ENCODE results near the gene PIAS1.
"Not testable (repeated sequence)": the region's sequence is repeated elsewhere in the genome, so short reads cannot be mapped to it uniquely, and the experiment has no call there.

The PIAS1 gene

DNA sequence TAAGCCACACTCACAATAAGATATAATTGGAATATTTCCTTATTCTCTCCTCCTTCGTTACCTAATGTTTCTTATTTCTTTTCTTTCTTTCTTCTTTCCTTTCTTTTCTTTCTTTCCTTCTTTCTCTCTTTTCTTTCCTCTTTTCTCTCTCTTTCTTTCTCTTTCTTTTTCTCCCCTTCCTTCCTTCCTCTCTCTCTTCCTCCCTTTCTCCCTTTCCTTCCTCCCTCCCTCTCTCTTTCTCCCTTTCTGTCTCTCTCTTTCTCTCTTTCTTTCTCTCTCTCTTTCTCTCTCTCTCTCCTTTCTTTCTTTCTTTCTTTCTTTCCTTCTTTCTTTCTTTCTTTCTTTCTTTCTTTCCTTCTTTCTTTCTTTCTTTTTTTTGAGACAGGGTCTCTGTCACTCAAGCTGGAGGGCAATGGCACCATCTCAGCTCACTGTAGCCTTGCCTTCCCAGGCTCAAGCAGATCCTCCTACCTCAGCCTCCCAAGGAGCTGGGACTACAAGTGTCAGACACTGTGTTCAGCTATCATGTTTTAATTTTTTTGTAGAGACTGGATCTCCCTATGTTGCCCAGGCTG is 19.3 kb upstream of the PIAS1 start:
- DNase-seq (ENCODE audit: low read depth, low spot score), result no peak

DNA sequence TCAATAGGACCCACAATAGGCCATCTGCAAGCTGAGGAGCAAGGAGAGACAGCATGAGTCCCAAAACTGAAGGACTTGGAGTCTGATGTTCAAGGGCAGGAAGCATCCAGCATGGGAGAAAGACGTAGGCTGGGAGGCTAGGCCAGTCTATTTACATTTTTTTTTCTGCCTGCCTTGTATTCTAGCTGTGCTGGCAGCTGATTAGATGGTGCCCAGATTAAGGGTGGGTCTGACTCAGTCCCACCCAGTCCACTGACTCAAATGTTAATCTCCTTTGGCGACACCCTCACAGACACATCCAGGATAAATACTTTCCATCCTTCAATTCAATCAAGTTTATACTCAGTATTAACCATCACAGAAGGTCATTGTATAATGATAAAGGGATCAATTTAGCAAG is 15.9 kb upstream of the PIAS1 start:
- DNase-seq (ENCODE audit: low read depth, low spot score), result no peak

DNA sequence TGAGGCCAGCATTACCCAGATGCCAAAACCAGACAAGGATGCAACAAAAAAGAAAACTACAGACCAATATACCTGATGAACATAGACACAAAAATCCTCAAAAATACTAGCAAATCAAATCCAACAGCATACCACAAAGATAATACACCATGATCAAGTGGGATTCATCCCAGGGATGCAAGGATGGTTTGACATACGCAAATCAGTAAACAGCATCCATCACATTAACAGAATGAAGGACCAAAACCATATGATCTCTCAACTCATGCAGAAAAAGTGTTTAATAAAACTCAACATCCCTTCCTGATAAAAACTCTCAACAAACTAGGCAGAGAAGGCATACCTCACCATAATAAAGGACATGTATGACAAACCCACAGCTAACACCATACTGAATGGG is 14.0 kb upstream of the PIAS1 start:
- no peak for DNase-seq (ENCODE audit: low read depth, low spot score)

DNA sequence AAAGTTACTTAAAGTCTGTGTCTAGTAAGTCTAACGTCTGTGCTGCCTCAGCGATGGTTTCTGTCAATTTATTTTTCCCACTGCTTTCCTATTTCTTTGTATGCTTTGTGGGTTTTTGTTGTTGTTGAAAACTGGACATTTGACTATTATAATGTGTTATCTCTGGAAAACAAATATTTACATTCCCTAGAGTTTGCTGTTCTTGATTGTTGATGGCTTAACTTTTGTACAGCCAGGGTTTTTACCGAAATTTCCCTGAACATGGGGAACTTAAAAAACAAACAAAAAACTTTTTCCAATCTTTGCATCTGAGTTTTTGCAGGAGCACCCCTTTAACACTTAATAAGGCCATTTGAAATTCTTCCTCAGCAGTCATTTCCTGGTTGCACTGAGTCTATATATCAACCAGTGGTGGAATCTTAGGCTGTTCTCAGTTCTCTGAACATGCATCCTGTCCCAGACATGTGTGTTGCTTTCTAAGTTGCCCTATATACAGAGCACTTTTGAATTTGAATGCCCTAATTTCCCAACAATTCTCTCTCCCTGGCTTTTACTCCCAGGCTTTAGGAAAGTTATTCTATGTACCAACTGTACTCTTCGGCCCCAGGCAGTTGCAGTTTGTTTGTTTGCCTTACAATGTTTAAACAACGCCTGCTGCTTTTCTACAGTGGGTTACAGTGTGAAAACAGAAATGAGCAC is 11.8 kb upstream of the PIAS1 start:
- DNase-seq (ENCODE audit: low read depth, low spot score), result no peak

DNA sequence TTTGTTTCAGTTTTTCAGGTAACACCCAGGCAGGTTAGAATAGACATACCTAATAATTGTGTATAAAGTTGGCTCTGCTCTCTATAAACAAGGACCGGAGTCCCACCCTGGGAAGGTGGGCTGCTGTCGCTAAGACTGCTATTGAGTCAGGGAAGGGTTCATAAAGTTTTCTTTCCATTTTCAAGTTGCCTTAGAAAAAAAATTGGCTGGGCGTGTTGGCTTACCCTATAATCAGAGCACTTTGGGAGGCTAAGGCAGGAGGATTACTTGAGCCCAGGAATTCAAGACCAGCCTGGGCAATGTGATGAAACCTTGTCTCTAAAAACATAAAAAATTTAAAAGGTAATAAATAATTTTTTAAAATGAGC is 11.3 kb upstream of the PIAS1 start:
- no peak for DNase-seq (ENCODE audit: low read depth, low spot score)

DNA sequence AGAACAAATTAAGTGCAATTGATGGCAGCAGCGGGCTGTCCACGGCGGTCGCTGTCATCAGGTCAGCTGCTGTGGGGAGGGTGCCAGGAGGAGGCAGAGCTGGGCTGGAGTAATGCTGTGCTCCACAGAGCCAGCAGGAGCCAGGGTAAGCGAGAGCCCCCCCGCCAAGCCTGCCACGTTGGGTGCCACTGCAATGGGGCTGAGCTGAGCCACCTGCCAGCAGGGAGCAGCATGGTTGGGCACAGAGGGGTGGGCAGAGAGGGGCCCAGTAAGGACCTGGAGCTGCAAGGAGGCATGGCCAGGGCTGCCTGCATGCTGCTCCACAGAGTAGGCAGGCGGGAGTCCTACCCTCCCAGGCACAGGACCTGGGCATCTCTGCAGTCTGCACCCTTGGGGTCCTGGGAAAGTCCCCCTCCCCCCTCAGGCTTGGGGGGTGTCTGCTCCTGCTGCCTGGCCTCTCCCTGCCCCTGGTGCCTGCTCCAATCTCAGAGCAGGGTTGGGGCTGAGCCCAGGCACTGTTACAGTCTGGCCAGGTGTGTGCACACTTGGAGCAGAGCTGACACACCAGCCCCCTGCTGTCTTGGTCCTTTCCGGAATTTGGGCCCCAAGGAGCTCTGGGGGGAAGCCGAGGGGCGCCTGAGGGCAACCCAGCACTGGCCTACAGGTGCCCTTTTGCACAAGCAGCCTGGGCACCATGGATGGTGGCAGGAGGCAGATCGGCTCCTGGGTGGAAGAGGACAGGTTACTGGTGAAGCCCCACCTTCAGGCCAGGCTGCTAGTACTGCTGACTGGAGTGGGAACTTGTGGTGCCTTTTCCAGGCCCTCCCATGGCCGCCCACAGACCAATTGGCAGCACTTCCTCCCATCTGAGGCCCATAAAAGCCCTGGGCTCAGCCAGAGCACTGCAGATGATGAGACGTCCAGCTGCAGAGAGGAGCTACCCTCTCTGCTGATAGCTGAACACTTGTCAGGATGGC is 8.5 kb upstream of the PIAS1 start:
- no peak for DNase-seq (ENCODE audit: low read depth, low spot score)

DNA sequence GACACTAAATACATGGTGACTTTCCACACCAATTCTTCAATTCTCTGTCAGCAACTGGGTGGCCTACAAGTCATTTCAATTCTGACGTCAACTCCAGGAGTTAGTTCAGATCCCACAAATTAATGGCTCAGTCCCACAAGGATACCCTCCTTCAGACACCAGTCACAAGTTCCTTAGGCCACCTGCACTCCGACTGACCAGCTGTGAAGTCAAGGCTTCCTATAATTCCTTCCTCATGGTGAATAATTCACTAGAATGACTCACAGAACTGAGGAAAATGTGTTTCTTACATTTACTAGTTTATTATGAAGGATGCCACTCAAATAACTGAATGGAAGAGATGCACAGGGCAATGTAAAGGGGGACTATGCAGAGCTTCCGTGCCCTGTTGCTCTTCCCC is 6.3 kb upstream of the PIAS1 start:
- DNase-seq (ENCODE audit: low read depth, low spot score), result no peak

DNA sequence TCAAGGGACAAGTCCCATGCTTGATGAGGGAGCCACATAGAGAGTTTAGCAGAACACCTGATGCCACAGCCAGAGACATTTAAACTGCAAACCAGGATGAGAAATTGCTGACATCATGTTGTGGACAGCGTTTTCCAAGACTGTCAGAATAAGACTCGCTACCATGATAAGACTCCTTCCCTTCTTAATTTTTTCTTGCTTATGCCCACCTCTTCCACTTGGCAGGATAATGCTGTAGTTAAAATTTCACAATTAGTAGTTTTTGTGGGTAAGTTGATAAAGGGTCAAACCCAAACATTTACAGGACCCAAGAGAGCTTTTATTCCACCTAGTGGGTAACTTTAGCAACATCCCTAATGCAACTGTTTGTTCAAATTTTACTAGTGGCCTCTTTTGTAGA is 3.0 kb upstream of the PIAS1 start:
- no peak for DNase-seq (ENCODE audit: low read depth, low spot score)

DNA sequence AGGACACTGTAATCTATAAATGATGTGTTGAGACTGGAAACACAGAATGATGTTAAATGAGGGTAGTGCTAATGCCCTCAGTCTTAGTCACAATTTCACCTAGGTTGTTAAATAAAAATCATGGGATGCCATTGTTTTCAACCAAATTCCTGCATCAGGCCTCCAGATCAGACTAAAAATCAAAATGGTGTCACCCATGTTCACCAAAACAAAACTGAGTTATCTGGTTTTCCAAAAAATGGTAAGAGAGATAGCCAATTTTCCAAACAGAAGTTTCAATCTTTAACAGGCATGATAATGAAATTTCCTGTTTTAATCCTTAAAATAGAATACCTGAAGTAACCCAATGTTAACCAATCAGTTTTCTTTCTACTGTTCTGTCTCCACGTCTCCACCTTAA is 2.2 kb upstream of the PIAS1 start:
- no peak for DNase-seq (ENCODE audit: low read depth, low spot score)

DNA sequence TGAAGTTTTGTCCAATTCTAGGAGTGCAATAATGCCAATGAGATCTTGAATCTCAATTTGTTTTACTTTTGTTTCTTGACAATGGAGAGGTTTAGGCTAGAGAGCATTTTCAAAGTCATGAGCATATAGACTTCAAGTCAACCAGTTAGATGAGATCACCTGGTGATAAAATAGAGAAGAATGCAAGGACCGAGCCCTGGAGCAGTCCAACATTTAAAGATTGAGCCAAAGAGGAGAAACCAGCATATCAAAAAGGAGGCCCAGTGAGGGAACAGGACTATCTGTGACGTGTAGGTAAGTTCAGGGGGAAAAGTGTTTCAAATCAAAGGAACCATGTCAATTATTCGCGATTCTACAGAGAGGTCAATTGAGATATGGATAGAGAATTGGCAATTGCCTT is 1.7 kb upstream of the PIAS1 start:
- DNase-seq (ENCODE audit: low read depth, low spot score), result no peak

DNA sequence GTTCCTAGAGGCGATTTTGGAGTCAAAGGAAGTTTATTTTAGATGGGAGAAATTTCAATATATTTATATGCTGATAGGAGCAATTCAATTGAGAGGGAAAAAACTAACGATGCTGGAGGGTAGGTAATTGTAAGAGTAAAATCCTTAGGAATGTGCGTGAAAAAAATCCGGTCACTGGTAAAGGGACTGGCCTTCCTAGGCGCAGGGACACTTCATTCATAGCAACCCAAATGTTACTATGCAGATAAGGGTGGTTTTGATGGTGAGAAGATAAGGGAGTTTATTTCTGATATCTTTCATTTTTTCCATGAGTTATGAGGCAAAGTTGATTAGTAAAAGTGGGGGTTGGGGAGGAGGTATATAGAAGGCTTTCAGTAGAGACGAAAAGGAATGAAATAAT is 1.1 kb upstream of the PIAS1 start:
- DNase-seq (ENCODE audit: low read depth, low spot score), result no peak

DNA sequence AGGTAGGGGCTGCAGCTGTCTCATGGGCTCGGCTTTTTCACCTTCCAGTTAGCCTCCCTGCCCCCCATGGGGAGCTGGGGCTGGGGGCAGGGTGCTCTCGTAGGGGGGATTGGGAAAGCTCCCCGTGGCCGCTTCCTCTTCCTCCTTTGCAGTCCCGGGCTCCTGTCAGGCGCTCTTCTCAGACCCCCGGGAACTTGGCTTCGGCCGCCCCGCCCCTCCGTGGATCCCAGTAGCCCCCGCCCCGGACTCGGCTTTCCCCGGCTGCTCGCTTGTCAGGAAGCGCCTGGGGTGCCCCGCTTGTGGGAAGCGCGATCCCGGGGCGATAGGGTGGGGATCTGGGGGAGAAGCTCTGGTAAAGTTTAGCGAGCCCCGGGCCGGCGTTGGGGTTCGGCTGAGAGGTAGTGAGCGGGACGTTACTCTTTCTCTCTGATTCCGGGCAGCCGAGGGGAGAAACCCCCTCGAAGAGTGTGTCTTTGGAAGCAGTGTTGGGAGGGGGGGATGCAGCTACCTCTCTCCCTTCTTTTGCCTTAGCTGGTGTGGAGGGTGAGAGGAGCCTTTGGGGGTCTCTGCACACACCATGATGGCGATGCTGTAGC is 611 bp downstream of the PIAS1 start:
- DNase-seq (ENCODE audit: low read depth, low spot score), result peak; percentile 2

DNA sequence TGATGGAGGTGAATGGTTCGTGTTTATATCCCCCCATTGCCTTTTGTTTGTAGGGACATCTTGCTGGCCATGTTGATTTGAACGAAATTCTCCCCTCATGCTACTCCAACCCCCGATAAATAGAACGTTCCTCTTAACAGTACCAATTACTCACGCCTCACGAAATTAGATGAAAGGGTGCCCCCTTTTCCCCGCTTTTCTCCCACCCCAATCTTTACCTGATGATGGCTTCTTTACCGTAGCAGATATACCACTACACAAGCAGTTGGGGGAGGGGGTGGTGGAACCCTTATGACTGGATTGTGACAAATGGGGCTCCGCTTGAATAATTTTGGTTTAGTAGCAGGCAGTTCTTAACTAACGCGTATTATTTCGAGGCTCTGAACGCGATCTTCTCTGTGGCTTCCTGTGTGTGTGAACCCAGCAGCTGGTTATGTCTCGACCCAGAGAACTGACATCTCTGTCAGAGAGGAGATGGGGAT is 1.1 kb downstream of the PIAS1 start:
- peak; percentile 44 for DNase-seq (ENCODE audit: low read depth, low spot score)

DNA sequence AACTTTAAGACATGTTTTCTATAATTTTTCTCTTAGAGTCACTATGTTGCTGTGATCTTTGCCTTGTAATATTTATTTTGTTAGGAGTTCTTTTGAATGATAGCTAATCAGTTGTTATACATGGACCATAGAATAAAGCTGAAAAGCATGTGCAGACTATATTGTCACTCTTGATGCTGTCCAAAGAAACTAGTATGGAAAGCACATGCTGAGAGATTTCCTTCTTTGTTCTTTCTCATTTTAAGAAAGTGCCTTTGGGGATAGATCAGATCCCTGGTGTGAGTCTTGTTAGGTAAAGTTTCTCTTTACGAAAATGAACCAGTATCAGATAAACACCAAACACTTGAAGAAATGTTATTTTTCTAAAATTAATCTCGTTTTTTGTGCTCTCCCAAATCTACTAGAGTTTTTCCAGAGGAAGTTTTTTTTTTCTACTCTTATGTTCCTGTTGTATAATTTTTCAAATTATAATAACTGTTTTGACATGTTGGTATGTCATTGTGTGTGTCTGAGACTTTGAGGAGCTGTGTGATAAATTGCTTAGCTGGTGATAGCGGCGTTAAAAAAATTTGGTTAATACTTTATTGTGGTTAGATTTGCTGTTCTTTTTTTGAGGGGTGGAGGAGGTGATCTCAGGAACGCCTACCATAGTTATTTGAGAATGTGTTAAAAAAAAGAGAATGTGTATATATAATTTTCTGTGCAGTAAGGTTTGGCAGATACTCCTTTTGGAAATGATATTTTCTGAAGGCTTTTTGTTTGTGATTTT is 2.2 kb downstream of the PIAS1 start:
- DNase-seq (ENCODE audit: low read depth, low spot score), result no peak

DNA sequence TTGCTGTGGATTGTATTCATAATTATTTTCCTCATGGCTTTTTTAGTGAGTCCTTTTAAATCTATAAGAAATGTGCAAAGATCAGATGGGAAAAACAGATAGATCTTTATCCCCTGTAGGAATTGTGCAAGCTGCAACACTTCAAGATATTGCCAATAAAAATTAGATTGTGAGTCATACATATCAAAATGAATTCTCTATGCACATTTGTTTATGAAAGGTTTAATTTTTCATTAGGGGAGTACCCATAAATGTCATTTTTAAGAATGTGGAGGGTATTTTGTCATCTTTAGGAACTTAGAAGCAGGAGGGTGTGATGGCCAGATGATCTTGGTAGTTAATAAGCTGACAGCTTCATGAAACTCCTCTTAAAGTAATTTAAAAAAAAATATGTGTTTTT is 2.9 kb downstream of the PIAS1 start:
- DNase-seq (ENCODE audit: low read depth, low spot score), result no peak

DNA sequence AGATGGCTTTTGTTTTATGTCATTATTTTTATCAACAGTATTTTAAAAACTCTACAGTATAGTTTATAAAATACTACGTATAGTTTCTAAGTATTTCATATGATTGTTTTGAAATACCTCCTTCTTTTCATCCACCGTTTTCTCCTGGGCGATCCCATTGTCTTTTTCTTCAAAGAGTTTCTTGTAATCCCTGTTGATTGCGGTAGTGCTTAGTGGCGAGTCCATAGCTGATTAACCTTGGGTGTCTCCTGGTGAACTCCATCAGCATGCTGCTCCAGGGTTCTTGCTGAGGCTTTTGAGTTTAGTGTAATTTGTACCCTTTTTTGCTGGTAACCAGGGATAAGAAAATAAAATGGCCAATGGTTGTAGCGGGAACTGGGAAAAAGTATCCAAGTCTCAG is 3.6 kb downstream of the PIAS1 start:
- DNase-seq (ENCODE audit: low read depth, low spot score), result no peak

DNA sequence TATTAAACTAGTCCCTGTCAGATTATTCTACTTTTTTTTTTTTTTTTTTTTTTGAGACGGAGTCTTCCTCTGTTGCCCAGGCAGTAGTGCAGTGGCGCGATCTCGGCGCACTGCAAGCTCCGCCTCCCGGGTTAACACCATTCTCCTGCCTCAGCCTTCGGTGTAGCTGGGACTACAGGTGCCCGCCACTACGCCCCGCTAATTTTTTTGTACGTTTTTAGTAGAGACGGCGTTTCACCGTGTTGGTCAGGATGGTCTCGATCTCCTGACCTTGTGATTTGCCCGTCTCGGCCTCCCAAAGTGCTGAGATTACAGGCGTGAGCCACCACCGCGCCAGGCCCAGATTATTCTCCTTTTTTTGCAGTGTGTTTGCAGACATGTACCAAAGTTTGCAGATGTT is 4.9 kb downstream of the PIAS1 start:
- not testable (repeated sequence) for DNase-seq (ENCODE audit: low read depth, low spot score)

DNA sequence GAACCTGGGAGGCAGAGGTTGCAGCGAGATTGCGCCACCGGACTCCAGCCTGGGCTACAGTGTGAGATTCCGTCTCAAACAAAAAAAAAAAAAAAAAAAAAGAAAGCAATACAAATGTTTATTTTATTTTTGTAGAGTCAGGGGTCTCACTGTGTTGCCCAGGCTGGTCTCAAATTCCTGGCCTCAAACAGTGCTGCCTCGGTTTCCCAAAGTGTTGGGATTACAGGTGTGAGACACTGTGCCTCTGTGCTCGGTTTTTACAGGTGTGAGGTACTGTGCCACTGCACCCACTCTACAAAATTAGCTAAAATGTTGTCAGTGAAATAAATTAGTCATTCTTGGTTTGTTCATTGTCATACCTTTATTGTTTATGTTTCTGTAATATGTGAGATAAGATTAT is 5.5 kb downstream of the PIAS1 start:
- DNase-seq (ENCODE audit: low read depth, low spot score), result no peak

DNA sequence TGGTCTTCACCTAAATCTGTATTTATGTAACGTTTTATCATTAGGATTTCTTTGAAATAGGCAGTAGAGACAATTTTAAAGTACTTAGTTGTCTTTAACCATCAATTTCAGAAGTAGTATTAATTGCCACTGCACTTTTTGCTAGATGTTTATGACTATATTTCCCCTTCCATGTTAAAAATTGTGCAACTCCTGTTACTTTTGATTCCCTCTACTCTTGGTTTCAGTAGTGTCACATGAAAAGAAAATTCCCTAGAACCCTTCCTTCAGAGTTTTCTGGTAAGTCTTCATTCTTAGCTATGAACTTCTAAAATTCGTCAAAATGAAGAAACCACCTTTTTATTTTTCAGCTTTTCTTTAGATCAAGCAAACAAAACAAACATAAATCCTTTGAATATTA is 7.1 kb downstream of the PIAS1 start:
- no peak for DNase-seq (ENCODE audit: low read depth, low spot score)

DNA sequence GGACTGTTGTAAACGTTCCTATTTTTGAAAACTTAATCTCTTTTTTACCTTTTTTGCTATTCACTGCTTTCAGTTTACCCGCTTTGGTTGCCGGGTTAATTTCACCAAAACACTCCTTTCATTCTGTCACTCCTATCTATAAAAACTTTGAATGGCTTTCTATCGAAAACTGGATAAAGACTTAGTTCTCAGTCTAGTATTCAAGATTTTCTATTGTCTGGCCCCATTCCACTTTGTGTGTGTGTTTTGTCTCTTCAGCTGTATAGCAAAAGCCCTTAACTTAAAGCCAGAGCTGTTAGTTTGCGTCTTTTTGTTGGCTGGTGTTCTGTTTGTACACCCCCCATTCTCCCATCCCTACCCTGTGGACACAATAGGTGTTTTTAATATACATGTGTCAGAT is 7.5 kb downstream of the PIAS1 start:
- no peak for DNase-seq (ENCODE audit: low read depth, low spot score)

DNA sequence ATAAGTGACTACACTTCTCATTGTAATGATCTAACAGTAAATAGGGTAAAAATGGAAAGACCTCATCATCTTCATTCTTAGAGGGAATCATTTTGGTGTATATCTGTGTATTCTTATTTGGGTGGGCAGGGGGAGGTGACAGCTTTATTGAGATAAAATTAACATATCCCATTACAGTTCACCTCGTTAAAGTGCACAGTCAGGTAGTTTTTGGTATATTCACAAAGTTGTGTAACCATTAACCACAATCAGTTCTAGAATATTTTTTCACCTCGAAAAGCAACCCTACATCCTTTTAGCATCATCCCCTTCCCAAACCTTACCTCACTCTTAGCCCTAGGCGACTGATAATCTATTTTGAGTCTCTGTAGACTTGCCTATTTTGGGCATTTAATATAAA is 8.1 kb downstream of the PIAS1 start:
- DNase-seq (ENCODE audit: low read depth, low spot score), result no peak

Data from activated CD4-positive, CD25-positive, alpha-beta regulatory T cell treated with anti-CD3 and anti-CD28 coated beads, Interleukin-2, amount 50 U/mL, for 16 hours (primary cell).